Mammary epithelial cell (primary cell): Measurements from ENCODE around the gene P2RY11.

ENCODE experiments used
- CTCF ChIP-seq, 2 donors: IDR thresholded peaks in 1 of 2; conservative IDR thresholded peaks in 1 of 2; 2 replicates each; pipeline ENCODE4 v1.5.1; 2011 to 2012; ENCODE audit warnings: inconsistent platforms in 2 of 2, low read length in 2 of 2, mild to moderate bottlenecking in 2 of 2, control low read depth in 1 of 2, low read depth in 1 of 2; ENCODE audit not compliant: insufficient read depth in 1 of 2; ENCODE audit errors: extremely low read depth in 1 of 2
- EZH2 ChIP-seq: IDR thresholded peaks from 2 replicates; pipeline ENCODE4 v1.6.1; 2012; ENCODE audit warnings: low read length, inconsistent platforms, borderline replicate concordance

GRCh38 chr19:10113592-10113963 is 2.1 kb downstream of the P2RY11 start:
- TF ChIP-seq CTCF (conservative IDR thresholded peaks at IDR 0.05 in 1 of 2, IDR thresholded peaks at IDR 0.05 in 1 of 2; ENCODE audit: extremely low read depth in 1 of 2, insufficient read depth in 1 of 2, low read depth in 1 of 2, low read length in 2 of 2), result no peak
- TF ChIP-seq EZH2, result no peak
